Panc1 (cell line): ENCODE results near the gene FBXO17.
"Not testable (repeated sequence)": the region's sequence is repeated elsewhere in the genome, so short reads cannot be mapped to it uniquely, and the experiment has no call there.

Source experiments
- CTCF ChIP-seq: fragments of 450-650 bp; IDR thresholded peaks from 2 replicates; pipeline ENCODE4 v1.5.1; 2017; ENCODE audit warnings: mild to moderate bottlenecking
- POLR2AphosphoS5 ChIP-seq: IDR thresholded peaks from 2 replicates; pipeline ENCODE4 v1.6.1; 2012; ENCODE audit warnings: mild to moderate bottlenecking, low read depth, low read length, moderate library complexity
- REST ChIP-seq, 2 experiments: IDR thresholded peaks; 2 replicates each; pipeline ENCODE4 v1.6.1; 2011 to 2012; ENCODE audit warnings: low read depth in 2 of 2, control low read depth in 1 of 2, low read length in 1 of 2, mild to moderate bottlenecking in 1 of 2, moderate library complexity in 1 of 2; ENCODE audit not compliant: insufficient read depth in 1 of 2

GRCh38 chr19:38988627-38989026, 13.1 kb upstream of the FBXO17 start:
- not testable (repeated sequence) for TF ChIP-seq CTCF; POLR2AphosphoS5; REST (IDR thresholded peaks at IDR 0.05; ENCODE audit: insufficient read depth in 1 of 2, low read depth in 2 of 2, low read length in 1 of 2)
